ENCODE results near the gene OR51D1. TPM values are rescaled to one million over a fixed set of nuclear protein-coding genes. Genes with fewer than 3 reads are reported as not detected.
A peak's percentile ranks its signal among the peaks of the same experiment; 100 is the strongest.

The OR51D1 gene
- total and polyA plus RNA-seq, 9 of the 15 experiments (the other 6 are each of a cell fraction or from before 2014, with no cell fraction given): not detected

- no peaks in the 10 kb centered on the region for H4K20me1 ChIP-seq (replicated peaks; ENCODE audit: control insufficient read depth, insufficient read depth, low read length)
- no peak overlapping the region for H3K4me3 ChIP-seq
- no peak for DNase-seq (ENCODE audit: extremely low read depth in 1 of 4, low spot score in 3 of 4)
- peaks cover 11 to 16% of the 10 kb centered on the region in 2 experiments; a peak in 4 of 5 replicates for H3K27me3 ChIP-seq (ENCODE audit: control insufficient read depth in 2 of 2, insufficient read depth in 2 of 2, low read length in 2 of 2)
- intact Hi-C loops (cut with micrococcal nuclease) (no loop called here), in situ Hi-C loops (cut with MboI) (no loop called here)
- no peak for ATAC-seq
- no peaks in the 10 kb centered on the region for H3K36me3 ChIP-seq (ENCODE audit: control insufficient read depth, insufficient read depth, low read length)
- H3K4me1 ChIP-seq (replicated peaks in 1 of 2; ENCODE audit: control insufficient read depth in 2 of 2, insufficient read depth in 2 of 2, low read length in 2 of 2): no peaks in the 10 kb centered on the region
- TF ChIP-seq ZMIZ1 (IDR thresholded peaks at IDR 0.05; ENCODE audit: low read depth in 2 of 2, low read length in 2 of 2) (no peak), POLR2AphosphoS5 (IDR thresholded peaks at IDR 0.05; ENCODE audit: control insufficient read depth, insufficient read depth, low read depth, low read length) (no peak), NFIX (CRISPR knock-in tag; IDR thresholded peaks at IDR 0.05; ENCODE audit: low read depth) (peak; percentile 57; the same call in 1 of the 2 replicates), NFIC (IDR thresholded peaks at IDR 0.05) (peak; percentile 85)
- H3K9ac ChIP-seq (ENCODE audit: insufficient read depth in 1 of 2, low read depth in 2 of 2, low read length in 2 of 2): no peak overlapping the region
- H3K4me2 ChIP-seq (ENCODE audit: insufficient read depth, low read length): no peak overlapping the region
- WGBS (ENCODE audit: insufficient coverage, low coverage, missing lambda C conversion rate): 0% methylated on average over 3 of the region's 3 CpGs
- ChIA-PET POLR2A (no interaction called here), CTCF (ENCODE audit: low intra/inter-chr PET ratio) (no interaction called here)
- H3K27ac ChIP-seq (ENCODE audit: extremely low read depth, low read depth, low read length): no peak overlapping the region
- no peak overlapping the region for H2AFZ ChIP-seq (ENCODE audit: low read depth, low read length)
- no peaks in the 10 kb centered on the region for H3K9me1 ChIP-seq (ENCODE audit: control insufficient read depth, insufficient read depth, low read length)
- H3K79me2 ChIP-seq (ENCODE audit: control insufficient read depth, insufficient read depth, low read length): no peaks in the 10 kb centered on the region
- no peaks in the 10 kb centered on the region for H3K9me3 ChIP-seq (replicated peaks; ENCODE audit: control insufficient read depth, insufficient read depth, low read depth, low read length)
- no peak for FAIRE-seq
- BruUV-seq (replicated peaks): no TSS peak
Observed at GRCh38 chr11:4680341-4680740, 43.1 kb downstream of the OR51D1 start.

Measured in K562 (cell line).